Measurements from ENCODE around the gene LPAR2.
"Not testable (repeated sequence)": the region's sequence is repeated elsewhere in the genome, so short reads cannot be mapped to it uniquely, and the experiment has no call there.

LPAR2 gene

DNA sequence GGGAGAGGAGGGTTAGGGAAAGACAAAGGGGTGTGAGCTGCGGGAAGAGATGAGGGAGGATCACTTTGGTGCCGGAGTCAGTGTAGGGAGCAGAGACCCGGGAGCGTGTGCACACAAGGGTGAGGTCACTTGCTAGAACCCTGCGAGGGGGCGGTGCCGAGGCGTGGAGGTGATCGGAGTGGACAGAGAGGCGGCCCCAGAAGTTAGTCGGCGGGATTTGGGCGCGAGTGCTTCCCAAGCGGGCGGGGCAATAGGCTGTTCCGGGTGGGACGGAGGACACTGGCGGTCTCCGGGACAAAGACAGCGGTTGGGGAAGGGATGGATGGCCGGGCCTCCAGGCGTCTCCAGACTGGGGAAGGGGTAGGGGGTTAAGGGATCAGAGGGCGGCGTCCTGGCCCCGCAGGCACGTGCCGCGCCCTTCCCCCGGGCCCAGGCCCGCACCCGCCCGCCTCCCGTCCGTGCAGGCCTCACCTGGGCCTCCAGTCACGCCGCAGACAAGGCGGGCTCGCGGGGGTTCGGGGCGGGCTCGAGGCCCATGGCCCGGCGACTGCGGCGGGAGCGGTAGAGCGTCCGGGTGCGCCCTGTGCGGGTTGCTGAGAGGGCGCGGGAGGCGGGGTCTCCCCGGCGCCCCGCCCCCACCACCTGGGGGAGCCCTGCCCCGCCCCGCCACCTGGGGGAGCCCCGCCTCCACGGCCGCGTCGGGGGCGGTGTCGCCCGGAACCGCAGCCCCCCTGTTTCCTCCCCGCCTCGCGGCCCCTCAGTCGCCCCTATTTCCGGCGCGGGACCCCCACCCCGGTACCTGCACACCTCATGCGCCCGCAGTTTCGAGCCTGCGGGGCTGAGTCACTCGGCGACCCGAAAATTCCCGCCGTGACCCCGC, at the start of gene LPAR2:
Gene LPAR2 (minus strand): TSS at position 600 of the 880 bp plus-strand sequence. CDS start 945 bp downstream, outside the sequence.
- peak; percentile 75 for DNase-seq

- no peak for DNase-seq
Measured at GRCh38 chr19:19677579-19677978, 49.6 kb upstream of the LPAR2 start.

DNA sequence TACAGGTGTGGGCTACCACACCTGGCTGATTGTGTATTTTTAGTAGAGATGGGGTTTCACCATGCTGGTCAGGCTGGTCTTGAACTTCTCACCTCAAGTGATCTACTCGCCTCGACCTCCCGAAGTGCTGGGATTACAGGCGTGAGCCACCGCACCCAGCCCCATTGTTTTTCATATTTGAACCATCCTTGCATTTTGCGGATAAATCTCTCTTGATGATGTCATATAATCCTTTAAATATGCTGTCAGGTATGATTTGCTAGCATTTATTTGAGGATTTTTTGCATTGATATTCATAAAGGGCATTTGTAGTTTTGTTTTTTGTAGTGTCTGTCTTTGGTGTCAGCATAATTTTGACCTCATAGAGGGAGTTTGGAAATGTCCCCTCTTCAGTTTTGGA, 46.3 kb upstream of the LPAR2 start:
- no peak for DNase-seq

DNA sequence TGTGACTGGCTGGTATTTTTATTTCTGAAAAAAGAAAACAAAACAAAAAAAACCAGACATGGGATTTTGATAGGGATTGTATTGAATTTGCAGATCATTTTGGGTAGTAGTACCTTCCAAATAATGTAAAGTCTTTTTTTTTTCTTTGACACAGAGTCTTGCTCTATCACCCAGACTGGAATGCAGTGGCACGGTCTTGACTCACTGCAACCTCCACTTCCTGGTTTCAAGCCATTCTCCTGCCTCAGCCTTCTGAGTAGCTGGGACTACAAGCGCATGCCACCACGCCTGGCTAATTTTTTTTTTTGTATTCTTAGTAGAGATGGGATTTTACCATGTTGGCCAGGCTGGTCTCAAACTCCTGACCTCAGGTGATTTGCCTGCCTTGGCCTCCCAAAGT, 44.8 kb upstream of the LPAR2 start:
- no peak for DNase-seq

GRCh38 chr19:19670070-19670551, 42.1 kb upstream of the LPAR2 start:
- no peak for DNase-seq

DNA sequence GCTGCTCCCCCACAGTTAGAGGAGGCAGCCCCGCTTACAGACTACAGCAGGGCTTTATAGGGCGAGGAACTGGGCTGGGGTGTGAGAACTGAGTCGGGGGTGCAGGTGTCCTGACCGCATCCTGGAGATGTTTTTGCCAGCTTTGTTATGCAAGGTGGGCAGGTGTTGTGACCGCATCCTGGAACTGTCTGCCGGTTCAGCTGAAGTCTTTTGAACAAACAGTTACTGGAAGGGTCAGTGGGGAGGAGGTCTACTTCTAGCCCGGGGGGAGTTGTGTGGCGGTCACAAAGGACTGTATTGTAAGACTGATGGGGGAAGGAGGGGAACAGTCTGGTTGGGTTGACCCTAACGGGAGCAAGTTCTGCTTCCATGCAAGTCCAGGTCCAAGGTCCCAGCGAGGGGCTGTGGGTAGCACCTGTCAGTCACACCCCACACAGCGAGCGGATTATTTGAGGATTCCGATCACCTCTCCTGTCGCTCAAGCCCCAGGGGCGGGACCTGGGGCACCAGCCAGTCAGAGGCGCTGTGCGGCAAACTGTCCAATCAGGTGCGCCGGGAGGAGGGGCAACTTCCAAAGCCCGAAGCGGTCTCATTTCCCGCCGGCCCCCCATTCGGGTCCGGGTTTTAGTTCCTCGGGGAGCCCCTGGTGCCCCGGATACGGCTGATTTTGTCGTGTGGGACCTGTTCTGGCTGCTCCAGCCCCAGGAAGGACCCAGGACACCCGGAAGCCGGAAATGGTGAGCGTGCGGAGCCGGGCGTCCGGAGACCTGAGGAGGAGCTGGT, 40.4 kb upstream of the LPAR2 start, which contains the start of gene ZNF101:
Gene ZNF101 (plus strand): TSS at position 610 of the 783 bp plus-strand sequence. CDS start 125 bp downstream, at position 735.
- peak; percentile 84 for DNase-seq

DNA sequence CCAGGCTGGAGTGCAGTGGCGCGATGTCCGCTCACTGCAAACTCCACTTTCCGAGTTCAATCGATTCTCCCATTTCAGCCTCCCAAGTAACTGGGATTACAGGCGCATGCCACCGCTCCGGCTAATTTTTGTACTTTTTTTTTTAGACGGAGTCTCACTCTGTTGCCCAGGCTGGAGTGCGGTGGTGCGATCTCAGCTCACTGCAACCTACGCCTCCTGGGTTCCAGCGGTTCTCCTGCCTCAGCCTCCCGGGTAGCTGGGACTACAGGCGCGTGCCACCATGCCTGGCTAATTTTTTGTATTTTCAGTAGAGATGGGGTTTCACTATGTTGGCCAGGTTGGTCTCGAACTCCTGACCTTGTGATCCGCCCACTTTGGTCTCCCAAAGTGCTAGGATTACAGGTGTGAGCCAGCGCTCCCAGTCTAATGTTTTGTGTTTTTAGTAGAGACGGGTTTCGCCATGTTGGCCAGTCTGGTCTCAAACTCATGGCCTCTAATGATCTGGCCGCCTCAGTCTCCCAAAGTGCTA, 37.5 kb upstream of the LPAR2 start:
- DNase-seq, result not testable (repeated sequence)

DNA sequence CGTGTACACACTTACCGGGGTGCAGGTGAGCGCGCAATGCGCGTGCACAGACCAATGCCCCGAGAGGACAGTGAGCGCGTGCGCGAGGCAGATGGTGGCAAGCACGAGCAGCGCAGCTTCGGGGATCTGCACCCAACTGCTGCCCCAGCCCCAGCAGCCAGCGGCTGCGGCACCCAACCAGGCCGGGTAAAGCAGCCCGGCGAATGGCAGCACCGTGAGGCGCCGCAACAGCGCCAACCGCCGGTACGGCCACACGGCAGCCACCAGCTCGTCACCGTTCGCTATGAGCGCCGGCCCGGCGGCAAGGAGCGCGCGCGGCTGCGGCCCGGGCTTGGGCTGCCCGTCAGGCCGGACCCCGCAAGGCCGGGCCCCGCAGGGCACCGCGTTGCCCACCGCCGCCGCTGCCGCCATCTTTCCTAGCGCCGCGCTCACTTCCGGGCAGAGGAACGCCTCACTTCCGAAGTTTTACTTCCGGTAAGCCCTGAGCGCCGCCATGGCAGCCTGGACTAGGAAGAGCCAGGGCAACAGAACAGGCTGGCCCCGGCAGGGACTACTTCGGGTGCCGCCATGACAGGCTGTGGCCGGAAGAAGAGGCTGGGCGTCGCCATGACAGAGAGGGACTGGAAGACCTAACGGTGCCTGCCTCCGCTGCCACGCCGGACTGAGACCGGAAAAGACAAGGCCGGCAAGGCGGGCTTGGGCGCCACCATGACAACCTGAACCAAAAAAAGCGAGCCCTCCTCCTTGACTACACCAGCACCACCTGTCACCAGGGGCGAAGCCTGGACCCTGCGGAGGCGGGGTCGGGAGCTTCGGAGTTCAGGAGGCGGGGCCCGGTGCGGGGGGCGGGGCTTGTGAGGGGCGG, 35.5 kb upstream of the LPAR2 start, which contains the start of gene ATP13A1:
Gene ATP13A1 (minus strand): TSS at position 421 of the 865 bp plus-strand sequence. CDS start 10 bp downstream, at position 411.
- peak; percentile 98 for DNase-seq

DNA sequence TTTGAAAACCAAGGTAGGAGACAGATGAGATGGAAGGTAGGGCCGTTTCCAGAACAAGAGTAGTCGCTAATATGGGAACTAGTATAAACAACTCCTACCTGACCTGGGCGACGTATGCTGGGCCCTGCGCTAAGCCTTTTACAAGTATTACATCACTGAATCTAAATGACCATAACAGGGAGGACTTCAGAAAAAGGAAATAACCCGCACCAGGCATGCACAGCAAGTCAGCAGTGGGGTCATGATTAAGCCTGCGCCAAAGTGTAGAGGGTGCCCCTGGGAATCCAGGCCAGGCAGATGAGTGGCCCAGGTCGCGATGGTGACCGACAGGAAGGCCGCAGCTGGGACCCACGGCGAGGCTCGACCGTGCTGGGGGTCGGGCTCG, 34.8 kb upstream of the LPAR2 start:
- DNase-seq, result no peak

GRCh38 chr19:19662344-19662743, 34.3 kb upstream of the LPAR2 start:
- no peak for DNase-seq

DNA sequence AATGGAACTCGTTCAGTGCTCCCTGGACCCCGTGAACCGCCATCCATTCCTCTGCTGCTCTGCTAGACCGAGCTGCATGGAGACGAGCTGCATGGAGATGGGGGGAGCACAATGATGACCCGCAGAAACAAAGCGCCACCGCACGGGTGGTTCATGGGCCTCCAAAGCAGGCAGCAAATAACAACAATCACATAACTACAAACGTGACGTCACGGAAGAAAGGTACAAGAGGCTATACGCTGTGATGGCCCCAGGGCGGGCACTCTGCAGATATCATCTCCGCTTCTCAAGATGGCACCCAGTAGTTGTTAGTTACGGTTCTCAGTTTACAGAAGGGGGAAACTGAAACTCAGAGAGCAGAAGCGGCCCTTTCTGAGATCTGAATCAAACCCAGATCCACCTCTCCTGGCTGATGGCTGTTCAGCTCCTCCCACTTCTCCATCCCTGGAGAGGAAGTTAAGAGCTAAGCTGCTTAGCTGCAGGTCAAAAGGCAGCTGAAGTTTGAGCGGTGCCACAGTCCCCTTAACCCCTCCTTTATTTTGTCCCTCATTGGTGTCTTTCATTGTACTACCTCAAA, 33.7 kb upstream of the LPAR2 start:
- no peak for DNase-seq

- DNase-seq, result no peak
Measured at GRCh38 chr19:19661141-19661674, 33.2 kb upstream of the LPAR2 start.

DNA sequence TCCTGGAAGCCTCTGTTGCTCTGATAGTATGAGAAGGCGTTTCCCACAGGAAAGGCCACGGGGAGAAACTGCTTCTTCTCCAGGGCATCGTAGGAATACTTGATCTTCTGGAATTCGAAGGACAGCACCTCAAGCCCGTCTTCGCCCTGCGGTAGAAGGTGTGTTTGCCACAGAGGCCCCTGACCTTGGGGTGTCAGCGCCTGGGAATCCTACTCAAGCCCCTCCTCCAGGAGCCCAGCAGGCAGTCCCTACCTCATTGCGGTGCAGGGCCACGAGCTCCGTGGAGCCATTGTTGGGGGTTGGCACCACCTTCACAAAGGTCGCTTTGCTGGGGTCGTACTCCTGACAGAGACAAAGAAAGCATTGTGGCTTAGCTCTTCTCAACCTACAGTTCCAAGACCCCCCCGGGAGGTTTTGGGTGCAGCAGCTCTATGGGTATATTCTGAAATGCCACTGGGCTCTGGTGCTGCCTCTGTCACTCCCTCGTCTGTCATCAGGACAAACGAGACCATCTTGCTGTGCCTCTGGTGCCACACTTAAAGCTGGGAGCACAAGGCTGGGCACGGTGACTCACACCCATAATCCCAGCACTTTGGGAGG, 31.7 kb upstream of the LPAR2 start:
- DNase-seq, result no peak

GRCh38 chr19:19657397-19657783, 29.4 kb upstream of the LPAR2 start:
- no peak for DNase-seq

DNA sequence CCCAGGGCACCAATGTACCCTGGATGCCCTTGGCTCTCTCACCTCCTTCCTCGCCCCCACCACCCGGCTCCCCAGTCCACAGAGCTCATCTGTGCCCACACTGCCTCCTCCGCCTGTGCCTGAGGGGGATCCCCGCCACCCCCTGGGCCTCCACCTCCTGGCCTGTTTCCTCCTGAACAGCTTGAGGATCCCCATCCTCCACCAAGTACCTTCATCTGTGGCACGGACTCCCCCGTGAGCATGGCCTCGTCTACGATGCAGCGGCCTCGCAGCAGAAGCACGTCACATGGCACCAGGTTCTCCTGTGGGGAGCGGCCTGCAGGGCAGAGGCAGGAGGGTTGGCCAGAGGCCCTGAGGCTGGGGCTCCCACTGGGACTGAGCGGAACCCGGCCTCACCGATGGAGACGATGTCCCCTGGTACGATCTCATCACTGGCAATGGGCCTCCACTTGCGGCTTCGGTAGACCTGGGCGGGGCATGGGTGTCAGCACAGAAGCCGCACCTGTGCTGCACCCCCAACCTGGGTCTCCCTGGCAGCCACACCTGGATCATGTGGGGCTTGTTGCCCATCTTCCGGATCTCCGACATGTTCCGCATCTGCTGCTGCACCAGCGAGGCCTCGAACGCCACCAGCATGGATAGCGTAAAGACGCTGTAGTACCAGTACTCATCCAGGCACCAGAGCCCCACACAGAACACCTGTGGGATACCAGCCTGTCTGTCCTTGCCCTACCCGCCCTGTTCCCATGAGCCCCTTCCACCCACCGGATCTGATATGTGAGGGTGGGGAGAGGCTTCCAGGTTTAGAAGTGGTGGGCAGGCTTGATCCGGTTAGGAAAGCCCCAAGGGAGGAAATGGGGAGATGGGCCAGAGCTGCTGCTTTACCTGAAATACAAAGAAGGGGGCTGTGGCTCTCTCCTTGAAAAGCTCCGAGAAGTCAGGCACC, 28.7 kb upstream of the LPAR2 start:
- no peak for DNase-seq

- no peak for DNase-seq
Measured at GRCh38 chr19:19655641-19656343, 27.8 kb upstream of the LPAR2 start.

- no peak for DNase-seq
Measured at GRCh38 chr19:19655051-19655594, 27.1 kb upstream of the LPAR2 start.

DNA sequence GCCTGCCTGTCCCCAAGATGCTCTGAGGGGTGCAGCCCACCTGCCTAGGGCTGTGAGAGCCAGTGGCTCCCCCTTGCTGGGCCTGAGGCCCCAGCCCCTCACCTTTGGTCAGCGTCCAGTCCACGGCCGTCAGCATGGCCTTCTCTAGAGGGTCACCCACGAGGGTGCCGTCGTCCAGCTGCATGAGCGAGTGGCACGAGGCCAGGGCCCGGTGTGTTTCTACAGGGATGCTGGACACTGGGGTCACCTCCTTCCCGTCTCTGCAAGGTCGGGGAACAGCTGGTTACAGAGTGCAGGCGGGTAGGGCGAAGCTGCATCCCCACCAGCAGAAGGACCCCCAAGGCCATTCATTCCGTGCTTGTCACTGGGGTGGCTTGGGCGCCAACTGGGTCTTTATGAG, 26.4 kb upstream of the LPAR2 start:
- no peak for DNase-seq

DNA sequence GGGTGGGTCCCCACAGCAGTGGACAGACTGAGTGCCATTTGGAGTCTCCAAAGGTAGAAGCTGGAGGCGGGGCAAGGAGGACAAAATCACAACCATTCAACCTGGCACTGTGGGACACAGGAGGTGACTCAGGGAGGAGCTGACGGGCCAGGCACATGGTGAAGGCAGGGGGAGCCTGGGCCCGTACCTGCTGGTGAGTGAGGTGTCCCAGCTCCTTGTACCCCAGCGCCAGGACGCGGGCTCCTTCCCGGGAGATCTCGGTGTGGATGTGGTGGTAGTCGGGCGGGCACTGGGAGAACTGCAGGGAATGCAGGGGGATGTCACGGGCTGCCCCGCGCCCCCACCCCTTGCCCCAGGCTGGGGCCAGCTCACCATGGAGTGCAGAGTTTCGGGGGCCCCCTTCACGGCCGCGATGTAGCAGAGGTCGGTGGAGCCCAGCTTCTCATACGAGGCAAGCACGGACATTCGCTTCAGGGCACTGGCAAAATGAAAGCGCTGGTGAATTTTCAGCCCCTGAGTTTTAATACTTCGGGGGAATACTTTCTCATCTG, 25.7 kb upstream of the LPAR2 start:
- no peak for DNase-seq

All from DMS79 treated with DMSO at 0.1 percent for 48 hours (cell line).